Measurements from ENCODE around the gene PECR. TPM values are rescaled to one million over a fixed set of nuclear protein-coding genes. Genes with fewer than 3 reads are reported as not detected.
"Not testable (repeated sequence)": the region's sequence is repeated elsewhere in the genome, so short reads cannot be mapped to it uniquely, and the experiment has no call there.

Gene PECR
- polyA plus RNA-seq, 1 experiment = 5.6 TPM

GRCh38 chr2:215998636-215999035, 83.0 kb downstream of the PECR start:
- POLR2A ChIA-PET = no interaction called here
- CTCF ChIA-PET = interaction anchor here (2.3 kb wide), 1 partner anchor 49 kb away, joined by 7 read pairs; no protein-coding TSS in a partner anchor
- H3K27me3 ChIP-seq (ENCODE audit: control insufficient read depth, insufficient read depth, low read length) = no peaks in the 10 kb centered on the region
- no peak overlapping the region for H3K4me3 ChIP-seq (ENCODE audit: low read depth, low read length)
- H3K36me3 ChIP-seq (ENCODE audit: control insufficient read depth, insufficient read depth, low read length) = no peaks in the 10 kb centered on the region
- TF ChIP-seq CTCF (IDR thresholded peaks at IDR 0.05; ENCODE audit: insufficient read depth, low read depth, low read length) = no peak
- DNase-seq (ENCODE audit: low read depth) = no peak

- Histone ChIP-seq H3K36me3 (ENCODE audit: control insufficient read depth, insufficient read depth, low read length) (no peaks in the 10 kb centered on the region), H3K27me3 (ENCODE audit: control insufficient read depth, insufficient read depth, low read length) (no peaks in the 10 kb centered on the region), H3K4me3 (ENCODE audit: low read depth, low read length) (no peak overlapping the region)
- no peak for DNase-seq (ENCODE audit: low read depth)
- CTCF ChIA-PET = interaction anchor here (0.5 to 2.3 kb wide), 3 partner anchors 12 to 668 kb away, joined by 3 to 7 read pairs (median 3); no protein-coding TSS in a partner anchor
- POLR2A ChIA-PET = no interaction called here
- no peak for TF ChIP-seq CTCF (IDR thresholded peaks at IDR 0.05; ENCODE audit: insufficient read depth, low read depth, low read length)
Measured at GRCh38 chr2:215997219-215997618, 84.4 kb downstream of the PECR start.

GRCh38 chr2:215994911-215995310, 86.7 kb downstream of the PECR start:
- ChIA-PET CTCF (no interaction called here), POLR2A (no interaction called here)
- Histone ChIP-seq H3K4me3 (ENCODE audit: low read depth, low read length) (no peak overlapping the region), H3K36me3 (ENCODE audit: control insufficient read depth, insufficient read depth, low read length) (no peaks in the 10 kb centered on the region), H3K27me3 (ENCODE audit: control insufficient read depth, insufficient read depth, low read length) (no peaks in the 10 kb centered on the region)
- TF ChIP-seq CTCF (IDR thresholded peaks at IDR 0.05; ENCODE audit: insufficient read depth, low read depth, low read length) = no peak
- no peak for DNase-seq (ENCODE audit: low read depth)

GRCh38 chr2:215988556-215989207, 92.9 kb downstream of the PECR start:
- DNase-seq (ENCODE audit: low read depth); CTCF ChIA-PET; H3K4me3 ChIP-seq (ENCODE audit: low read depth, low read length); H3K36me3 ChIP-seq (ENCODE audit: control insufficient read depth, insufficient read depth, low read length); H3K27me3 ChIP-seq (ENCODE audit: control insufficient read depth, insufficient read depth, low read length); POLR2A ChIA-PET: not testable (repeated sequence)

Other genes starting within 250 kb of the PECR start
- gene MREG, start 68.3 kb downstream of the PECR start, polyA plus RNA-seq (2011; rRNA removed) = 1.1 and 1.7 TPM in 2 replicates
- gene TMEM169, start 110 bp upstream of the PECR start, polyA plus RNA-seq (2011; rRNA removed) = 0.05 and 0.10 TPM in 2 replicates
- gene XRCC5, start 27.5 kb upstream of the PECR start, polyA plus RNA-seq (2011; rRNA removed) = 252 and 345 TPM in 2 replicates

All from BJ (cell line).